ENCODE results near the gene ST6GALNAC6. TPM values are rescaled to one million over a fixed set of nuclear protein-coding genes. Genes with fewer than 3 reads are reported as not detected.

The ST6GALNAC6 gene
- total RNA-seq, 1 donor from 2014 or later, result 77.0 TPM

- H3K27ac Mint-ChIP-seq (ENCODE audit: unreplicated experiment), result no peak overlapping the region
- peaks cover 30% of the 10 kb centered on the region for H3K4me1 Mint-ChIP-seq (ENCODE audit: unreplicated experiment)
These were observed 25.5 kb upstream of the ST6GALNAC6 start for GRCh38 chr9:127924736-127925444.

GRCh38 chr9:127923771-127924170 lies 24.4 kb upstream of the ST6GALNAC6 start:
- no peaks in the 10 kb centered on the region for H3K9me3 Mint-ChIP-seq (ENCODE audit: unreplicated experiment)
- peak overlapping the region; percentile 73 for H3K27ac Mint-ChIP-seq (ENCODE audit: unreplicated experiment)
- no peak for DNase-seq (ENCODE audit: extremely low spot score, unreplicated experiment)
- H3K4me3 Mint-ChIP-seq (ENCODE audit: unreplicated experiment), result no peak overlapping the region
- no peaks in the 10 kb centered on the region for H3K36me3 Mint-ChIP-seq (ENCODE audit: unreplicated experiment)
- peaks cover 38% of the 10 kb centered on the region for H3K4me1 Mint-ChIP-seq (ENCODE audit: unreplicated experiment)
- no peak for TF ChIP-seq CTCF (IDR thresholded peaks at IDR 0.05)
- H3K27me3 Mint-ChIP-seq (ENCODE audit: unreplicated experiment), result no peaks in the 10 kb centered on the region

More at GRCh38 chr9:127924736-127925444, 25.5 kb upstream of the ST6GALNAC6 start:
- Mint-ChIP-seq H3K27me3 (ENCODE audit: unreplicated experiment) (no peaks in the 10 kb centered on the region), H3K36me3 (ENCODE audit: unreplicated experiment) (no peaks in the 10 kb centered on the region), H3K9me3 (ENCODE audit: unreplicated experiment) (no peaks in the 10 kb centered on the region), H3K4me3 (ENCODE audit: unreplicated experiment) (no peak overlapping the region)
- no peak for TF ChIP-seq CTCF (IDR thresholded peaks at IDR 0.05)
- DNase-seq (ENCODE audit: extremely low spot score, unreplicated experiment), result no peak

GRCh38 chr9:127923046-127923445 lies 23.6 kb upstream of the ST6GALNAC6 start:
- Mint-ChIP-seq H3K27me3 (ENCODE audit: unreplicated experiment) (no peaks in the 10 kb centered on the region), H3K36me3 (ENCODE audit: unreplicated experiment) (no peaks in the 10 kb centered on the region)

GRCh38 chr9:127921557-127922120 lies 22.2 kb upstream of the ST6GALNAC6 start:
- no peaks in the 10 kb centered on the region for H3K9me3 Mint-ChIP-seq (ENCODE audit: unreplicated experiment)
- H3K27me3 Mint-ChIP-seq (ENCODE audit: unreplicated experiment), result no peaks in the 10 kb centered on the region
- TF ChIP-seq CTCF (IDR thresholded peaks at IDR 0.05), result peak; percentile 99
- peak; percentile 91 for DNase-seq (ENCODE audit: extremely low spot score, unreplicated experiment)
- H3K27ac Mint-ChIP-seq (ENCODE audit: unreplicated experiment), result peak overlapping the region; percentile 23
- H3K4me3 Mint-ChIP-seq (ENCODE audit: unreplicated experiment), result no peak overlapping the region
- H3K36me3 Mint-ChIP-seq (ENCODE audit: unreplicated experiment), result no peaks in the 10 kb centered on the region
- peaks cover 48% of the 10 kb centered on the region for H3K4me1 Mint-ChIP-seq (ENCODE audit: unreplicated experiment)

More at GRCh38 chr9:127923046-127923445, 23.6 kb upstream of the ST6GALNAC6 start:
- Mint-ChIP-seq H3K27ac (ENCODE audit: unreplicated experiment) (no peak overlapping the region), H3K4me1 (ENCODE audit: unreplicated experiment) (peaks cover 40% of the 10 kb centered on the region), H3K9me3 (ENCODE audit: unreplicated experiment) (no peaks in the 10 kb centered on the region), H3K4me3 (ENCODE audit: unreplicated experiment) (no peak overlapping the region)
- no peak for TF ChIP-seq CTCF (IDR thresholded peaks at IDR 0.05)
- DNase-seq (ENCODE audit: extremely low spot score, unreplicated experiment), result no peak

DNA sequence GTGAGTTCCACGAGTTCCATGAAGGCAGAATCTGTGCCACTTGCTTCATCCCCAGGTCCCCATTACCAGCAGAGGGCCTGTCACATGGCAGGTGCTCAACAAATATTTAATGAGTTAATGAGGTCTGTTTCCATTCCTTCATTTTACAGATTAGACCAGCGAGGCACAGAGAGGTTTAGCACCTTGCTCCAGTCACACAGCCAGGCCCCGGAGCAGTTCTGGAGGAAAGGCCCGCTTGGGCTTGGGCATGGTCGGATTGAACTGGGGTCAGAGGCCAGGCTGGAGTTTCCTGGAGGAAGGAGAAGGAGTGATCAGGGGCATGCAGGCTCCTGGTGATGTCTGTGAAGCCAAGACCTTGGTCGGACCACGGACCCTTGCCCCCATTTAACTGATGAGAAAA lies 21.4 kb upstream of the ST6GALNAC6 start:
- no peak for TF ChIP-seq CTCF (IDR thresholded peaks at IDR 0.05)
- H3K4me3 Mint-ChIP-seq (ENCODE audit: unreplicated experiment), result no peak overlapping the region
- H3K36me3 Mint-ChIP-seq (ENCODE audit: unreplicated experiment), result no peaks in the 10 kb centered on the region
- peaks cover 56% of the 10 kb centered on the region for H3K4me1 Mint-ChIP-seq (ENCODE audit: unreplicated experiment)
- no peaks in the 10 kb centered on the region for H3K9me3 Mint-ChIP-seq (ENCODE audit: unreplicated experiment)
- no peak for DNase-seq (ENCODE audit: extremely low spot score, unreplicated experiment)
- H3K27ac Mint-ChIP-seq (ENCODE audit: unreplicated experiment), result peak overlapping the region; percentile 81
- H3K27me3 Mint-ChIP-seq (ENCODE audit: unreplicated experiment), result no peaks in the 10 kb centered on the region
